Activated CD8-positive, alpha-beta T cell treated with anti-CD3 and anti-CD28 coated beads, Interleukin-2, amount 10 ng/mL, durations not matched to agents 7 days and 5 days (primary cell): Measurements from ENCODE around the gene CCDC27. TPM values are rescaled to one million over a fixed set of nuclear protein-coding genes. Genes with fewer than 3 reads are reported as not detected.

Source experiments
- ATAC-seq: fragments of 150-1000 bp; cut with Tn5 transposase; one replicate; pipeline ENCODE4 v1.10.0; 2021; ENCODE audit warnings: moderate library complexity
- CTCF ChIA-PET: fragments of 350-600 bp; sonication (Branson Sonifier 250); formaldehyde crosslinking; loops from one replicate; lab custom pipeline; 2021; ENCODE audit warnings: antibody characterized with exemption; lab: Charles Lee
- POLR2A ChIA-PET: fragments of 350-600 bp; sonication (Branson Sonifier 250); formaldehyde crosslinking; loops from one replicate; lab custom pipeline; 2021; ENCODE audit warnings: antibody characterized with exemption; lab: Charles Lee
- DNase-seq: peaks from one replicate; pipeline ENCODE4 v3.0.0-alpha.2; 2020
- H3K27ac Mint-ChIP-seq: one replicate; pipeline ENCODE4 v1.8.0; 2021; ENCODE audit warnings: mild to moderate bottlenecking, mixed read lengths
- H3K27me3 Mint-ChIP-seq: one replicate; pipeline ENCODE4 v1.8.0; 2021; ENCODE audit warnings: low read depth, mixed read lengths
- H3K36me3 Mint-ChIP-seq: one replicate; pipeline ENCODE4 v1.8.0; 2021; ENCODE audit warnings: low read depth, mixed read lengths
- H3K4me1 Mint-ChIP-seq: one replicate; pipeline ENCODE4 v1.8.0; 2021; ENCODE audit warnings: low read depth, mixed read lengths
- H3K4me3 Mint-ChIP-seq: one replicate; pipeline ENCODE4 v1.8.0; 2021; ENCODE audit warnings: mild to moderate bottlenecking, mixed read lengths
- H3K9me3 Mint-ChIP-seq: one replicate; pipeline ENCODE4 v1.8.0; 2022; ENCODE audit warnings: mixed read lengths; ENCODE audit not compliant: insufficient read depth
- total RNA-seq, 2 experiments: library from RNA; stranded (reverse); gene quantifications; one replicate each; pipeline ENCODE4 v1.2.3, GENCODE V29; 2021

The CCDC27 gene
- total RNA-seq, 2 experiments from 2014 or later, result not detected

GRCh38 chr1:3785456-3786157 is 33.4 kb downstream of the CCDC27 start:
- Mint-ChIP-seq H3K4me3 (no peak overlapping the region), H3K27ac (no peak overlapping the region), H3K27me3 (no peaks in the 10 kb centered on the region), H3K36me3 (peaks cover 41% of the 10 kb centered on the region), H3K4me1 (peaks cover 21% of the 10 kb centered on the region), H3K9me3 (no peaks in the 10 kb centered on the region)
- CTCF ChIA-PET, result interaction anchor here (1.4 kb wide), 1 partner anchor 10 kb away, joined by 7 read pairs; the partner anchor contains the start of gene LRRC47
- POLR2A ChIA-PET, result interaction anchor here (1.5 kb wide), 1 partner anchor 10 kb away, joined by 5 read pairs; the partner anchor contains the start of gene LRRC47
- ATAC-seq (no peak), DNase-seq (no peak)

- ATAC-seq, result no peak
- CTCF ChIA-PET, result interaction anchor here (1.4 kb wide), 1 partner anchor 9 kb away, joined by 7 read pairs; the partner anchor contains the start of gene LRRC47
- Mint-ChIP-seq H3K4me3 (no peak overlapping the region), H3K27me3 (no peaks in the 10 kb centered on the region), H3K36me3 (peaks cover 33% of the 10 kb centered on the region), H3K9me3 (no peaks in the 10 kb centered on the region), H3K4me1 (peaks cover 21% of the 10 kb centered on the region), H3K27ac (no peak overlapping the region)
- DNase-seq, result no peak
- POLR2A ChIA-PET, result interaction anchor here (1.5 kb wide), 1 partner anchor 9 kb away, joined by 5 read pairs; the partner anchor contains the start of gene LRRC47
Measured at GRCh38 chr1:3786468-3787348, 34.5 kb downstream of the CCDC27 start.

GRCh38 chr1:3787349-3787715 is 35.1 kb downstream of the CCDC27 start:
- no peak overlapping the region for H3K4me3 Mint-ChIP-seq
- ChIA-PET CTCF (no interaction called here), POLR2A (no interaction called here)
- peak; percentile 54 for ATAC-seq
- no peak overlapping the region for H3K27ac Mint-ChIP-seq
- DNase-seq, result peak; percentile 32
- no peaks in the 10 kb centered on the region for H3K9me3 Mint-ChIP-seq
- H3K27me3 Mint-ChIP-seq, result no peaks in the 10 kb centered on the region
- peaks cover 21% of the 10 kb centered on the region for H3K4me1 Mint-ChIP-seq
- H3K36me3 Mint-ChIP-seq, result peaks cover 32% of the 10 kb centered on the region

- Mint-ChIP-seq H3K27me3 (no peaks in the 10 kb centered on the region), H3K4me1 (peaks cover 26% of the 10 kb centered on the region), H3K4me3 (no peak overlapping the region), H3K9me3 (no peaks in the 10 kb centered on the region), H3K27ac (peak overlapping the region; percentile 60), H3K36me3 (peaks cover 30% of the 10 kb centered on the region)
- DNase-seq (no peak), ATAC-seq (no peak)
- CTCF ChIA-PET, result no interaction called here
- POLR2A ChIA-PET, result no interaction called here
Measured at GRCh38 chr1:3787745-3788605, 35.7 kb downstream of the CCDC27 start.

GRCh38 chr1:3788756-3789420 is 36.6 kb downstream of the CCDC27 start:
- ATAC-seq, result no peak
- no peak overlapping the region for H3K4me3 Mint-ChIP-seq
- H3K27ac Mint-ChIP-seq, result no peak overlapping the region

GRCh38 chr1:3789421-3790300 is 37.4 kb downstream of the CCDC27 start:
- H3K4me1 Mint-ChIP-seq, result peaks cover 41% of the 10 kb centered on the region
- ATAC-seq (no peak), DNase-seq (no peak)
- no peaks in the 10 kb centered on the region for H3K9me3 Mint-ChIP-seq
- H3K27me3 Mint-ChIP-seq, result no peaks in the 10 kb centered on the region
- peaks cover 20% of the 10 kb centered on the region for H3K36me3 Mint-ChIP-seq
- H3K27ac Mint-ChIP-seq, result no peak overlapping the region
- no peak overlapping the region for H3K4me3 Mint-ChIP-seq
- POLR2A ChIA-PET, result no interaction called here
- CTCF ChIA-PET, result interaction anchor here (1.5 kb wide), 1 partner anchor 14 kb away, joined by 4 read pairs; no protein-coding TSS in a partner anchor

More at GRCh38 chr1:3788756-3789420, 36.6 kb downstream of the CCDC27 start:
- Mint-ChIP-seq H3K4me1 (peaks cover 35% of the 10 kb centered on the region), H3K9me3 (no peaks in the 10 kb centered on the region), H3K36me3 (peaks cover 27% of the 10 kb centered on the region), H3K27me3 (no peaks in the 10 kb centered on the region)
- ChIA-PET CTCF (no interaction called here), POLR2A (no interaction called here)
- no peak for DNase-seq

- H3K4me3 Mint-ChIP-seq, result no peak overlapping the region
- peaks cover 19% of the 10 kb centered on the region for H3K36me3 Mint-ChIP-seq
- ATAC-seq, result no peak
- CTCF ChIA-PET, result interaction anchor here (1.5 kb wide), 1 partner anchor 15 kb away, joined by 4 read pairs; no protein-coding TSS in a partner anchor
- POLR2A ChIA-PET, result no interaction called here
- H3K27me3 Mint-ChIP-seq, result no peaks in the 10 kb centered on the region
- H3K27ac Mint-ChIP-seq, result no peak overlapping the region
- DNase-seq, result no peak
- H3K4me1 Mint-ChIP-seq, result peaks cover 50% of the 10 kb centered on the region
- no peaks in the 10 kb centered on the region for H3K9me3 Mint-ChIP-seq
Measured at GRCh38 chr1:3790500-3790923, 38.3 kb downstream of the CCDC27 start.

- no peak for ATAC-seq
- Mint-ChIP-seq H3K27ac (no peak overlapping the region), H3K4me1 (peaks cover 50% of the 10 kb centered on the region), H3K4me3 (no peak overlapping the region), H3K9me3 (no peaks in the 10 kb centered on the region), H3K27me3 (no peaks in the 10 kb centered on the region), H3K36me3 (peaks cover 18% of the 10 kb centered on the region)
- ChIA-PET POLR2A (no interaction called here), CTCF (interaction anchor here (1.5 kb wide), 1 partner anchor 15 kb away, joined by 4 read pairs; no protein-coding TSS in a partner anchor)
- no peak for DNase-seq
Measured at GRCh38 chr1:3790952-3791351, 38.7 kb downstream of the CCDC27 start.

- POLR2A ChIA-PET, result interaction anchor here (0.8 to 2.1 kb wide), 4 partner anchors 9 to 27 kb away, joined by 3 to 8 read pairs (median 4); no protein-coding TSS in a partner anchor
- peak overlapping the region; percentile 83 for H3K4me3 Mint-ChIP-seq
- H3K9me3 Mint-ChIP-seq, result no peaks in the 10 kb centered on the region
- peaks cover 38% of the 10 kb centered on the region for H3K4me1 Mint-ChIP-seq
- peak overlapping the region; percentile 77 for H3K27ac Mint-ChIP-seq
- CTCF ChIA-PET, result interaction anchor here (0.7 to 2.2 kb wide), 4 partner anchors 10 to 71 kb away, joined by 3 to 13 read pairs (median 6); no protein-coding TSS in a partner anchor
- peaks cover 11% of the 10 kb centered on the region for H3K36me3 Mint-ChIP-seq
- DNase-seq (peak; percentile 29), ATAC-seq (peak; percentile 42)
- H3K27me3 Mint-ChIP-seq, result peaks cover 2% of the 10 kb centered on the region
Measured at GRCh38 chr1:3795453-3796214, 43.4 kb downstream of the CCDC27 start.
